HCT116 (cell line): ENCODE data around the gene PPM1H. TPM values are rescaled to one million over a fixed set of nuclear protein-coding genes. Genes with fewer than 3 reads are reported as not detected.

ENCODE experiments used
- ATAC-seq: fragments of 200-7000 bp; cut with Tn5 transposase; 2 replicates; pipeline ENCODE4 v1.9.1; 2020; ENCODE audit warnings: mild to moderate bottlenecking, moderate library complexity
- BruUV-seq: library from RNA; stranded (reverse); fragments of 400-500 nt; replicated peaks from 2 replicates; lab custom pipeline; 2021; lab: Mats Ljungman, UMichigan
- CTCF ChIA-PET: fragments of 300-600 bp; sonication (Branson Sonifier 250); formaldehyde crosslinking; loops from one replicate; lab custom pipeline; 2021; ENCODE audit warnings: antibody characterized with exemption; lab: Charles Lee
- POLR2A ChIA-PET: fragments of 300-600, 350-600 bp; sonication (Branson Sonifier 250); formaldehyde crosslinking; loops from one replicate; lab custom pipeline; 2021; ENCODE audit warnings: antibody characterized with exemption; lab: Charles Lee
- RAD21 ChIA-PET, 2 experiments: fragments of 300-600 bp; sonication (Branson Sonifier 250); formaldehyde crosslinking; loops; one replicate each; lab custom pipeline; 2023; ENCODE audit warnings: low total read pairs in 2 of 2; ENCODE audit not compliant: uncharacterized antibody in 2 of 2, unreplicated experiment in 2 of 2, low non-redundant PET in 1 of 2; lab: Charles Lee
- DNase-seq: peaks from one replicate; pipeline ENCODE4 v3.0.0-alpha.2; 2010; ENCODE audit warnings: low read depth, low spot score
- H2AFZ ChIP-seq: fragments of 200-600 bp; shearing (Covaris generic), sonication (generic); 2 replicates; pipeline ENCODE4 v1.6.1; 2017; ENCODE audit warnings: low read depth, mixed run types, mixed read lengths, antibody characterized with exemption, low read length; ENCODE audit not compliant: poor library complexity, severe bottlenecking
- H3K27ac ChIP-seq: 2 replicates; pipeline ENCODE4 v1.5.1; 2012; ENCODE audit warnings: low read depth, low read length
- H3K27me3 ChIP-seq: fragments of 200-600 bp; sonication (generic); 2 replicates; pipeline ENCODE4 v1.6.1; 2016; ENCODE audit warnings: mixed run types, low read length, mixed read lengths; ENCODE audit not compliant: insufficient read depth
- H3K36me3 ChIP-seq, 2 experiments: fragments of 200-500 bp in 1 of 2; fragments of 200-600 bp in 1 of 2; sonication (Bioruptor generic) in 1 of 2; sonication (generic) in 1 of 2; 2 replicates each; pipeline versions ENCODE4 v1.5.1 to v1.6.1; 2014 to 2016; ENCODE audit warnings: low read length in 2 of 2, inconsistent platforms in 1 of 2, mixed read lengths in 1 of 2, mixed run types in 1 of 2; ENCODE audit not compliant: insufficient read depth in 2 of 2, control insufficient read depth in 1 of 2
- H3K4me1 ChIP-seq, 2 experiments: fragments of 200-600 bp in 1 of 2; sonication (generic) in 1 of 2; 2 replicates each; pipeline versions ENCODE4 v1.5.1 to v1.6.1; 2012 to 2017; ENCODE audit warnings: low read length in 2 of 2, inconsistent platforms in 1 of 2, mild to moderate bottlenecking in 1 of 2, mixed read lengths in 1 of 2, mixed run types in 1 of 2, moderate library complexity in 1 of 2; ENCODE audit not compliant: insufficient read depth in 2 of 2, control insufficient read depth in 1 of 2
- H3K4me2 ChIP-seq: fragments of 200-600 bp; sonication (generic); 2 replicates; pipeline ENCODE4 v1.6.1; 2017; ENCODE audit warnings: mixed run types, low read length, mixed read lengths
- H3K4me3 ChIP-seq, 2 experiments: fragments of 200-600 bp in 1 of 2; sonication (generic) in 1 of 2; replicated peaks in 1 of 2; 2 replicates each; pipeline ENCODE4 v1.5.1; 2011 to 2016; ENCODE audit warnings: low read length in 2 of 2, control low read depth in 1 of 2, low read depth in 1 of 2, mild to moderate bottlenecking in 1 of 2, mixed read lengths in 1 of 2, mixed run types in 1 of 2
- H3K79me2 ChIP-seq: fragments of 200-600 bp; sonication (generic); 2 replicates; pipeline ENCODE4 v1.6.1; 2017; ENCODE audit warnings: mild to moderate bottlenecking, mixed run types, low read length, moderate library complexity, mixed read lengths; ENCODE audit not compliant: insufficient read depth
- H3K9ac ChIP-seq: fragments of 200-600 bp; sonication (generic); 2 replicates; pipeline ENCODE4 v1.6.1; 2016; ENCODE audit warnings: low read length, mixed read lengths
- H3K9me2 ChIP-seq: fragments of 200-600 bp; sonication (generic), shearing (Covaris generic); 2 replicates; pipeline ENCODE4 v1.6.1; 2017; ENCODE audit warnings: mixed run types, mild to moderate bottlenecking, moderate library complexity; ENCODE audit not compliant: insufficient read depth
- H3K9me3 ChIP-seq, 2 experiments: fragments of 200-500 bp in 1 of 2; fragments of 200-600 bp in 1 of 2; sonication (Bioruptor generic) in 1 of 2; sonication (generic) in 1 of 2; 2 replicates each; pipeline ENCODE4 v1.6.1; 2014 to 2017; ENCODE audit warnings: low read length in 2 of 2, mixed read lengths in 2 of 2, inconsistent platforms in 1 of 2, low read depth in 1 of 2, mild to moderate bottlenecking in 1 of 2, mixed run types in 1 of 2, moderate library complexity in 1 of 2; ENCODE audit not compliant: control insufficient read depth in 1 of 2, insufficient read depth in 1 of 2
- H4K20me1 ChIP-seq: fragments of 200-600 bp; sonication (generic), shearing (Covaris generic); 2 replicates; pipeline ENCODE4 v1.6.1; 2017; ENCODE audit warnings: mixed run types, mild to moderate bottlenecking, moderate library complexity; ENCODE audit not compliant: insufficient read depth
- CBX3 ChIP-seq: IDR thresholded peaks from 2 replicates; pipeline ENCODE4 v1.6.1; 2012; ENCODE audit warnings: low read depth
- CTCF ChIP-seq, 3 experiments: fragments of 200-600 bp in 1 of 3; sonication (generic) in 1 of 3; IDR thresholded peaks in 2 of 3; conservative IDR thresholded peaks in 1 of 3; 2 replicates each; pipeline ENCODE4 v1.5.1; 2012 to 2017; ENCODE audit warnings: low read depth in 2 of 3, low read length in 2 of 3, antibody characterized with exemption in 1 of 3, borderline replicate concordance in 1 of 3, control low read depth in 1 of 3, mild to moderate bottlenecking in 1 of 3, mixed read lengths in 1 of 3, mixed run types in 1 of 3, moderate library complexity in 1 of 3; ENCODE audit not compliant: insufficient read depth in 1 of 3
- MAX ChIP-seq: IDR thresholded peaks from 2 replicates; pipeline ENCODE4 v1.6.1; 2012
- RAD21 ChIP-seq: IDR thresholded peaks from 2 replicates; pipeline ENCODE4 v1.6.1; 2012; ENCODE audit warnings: low read depth, mild to moderate bottlenecking
- SIN3A ChIP-seq: IDR thresholded peaks from 2 replicates; pipeline ENCODE4 v1.6.1; 2012; ENCODE audit warnings: low read depth
- SP1 ChIP-seq: IDR thresholded peaks from 2 replicates; pipeline ENCODE4 v1.6.1; 2012; ENCODE audit warnings: low read depth
- TCF7L2 ChIP-seq: IDR thresholded peaks from 2 replicates; pipeline ENCODE4 v1.7.0; 2011; ENCODE audit warnings: borderline replicate concordance, inconsistent platforms; ENCODE audit not compliant: insufficient read depth, insufficient read length; ENCODE audit errors: extremely low read depth
- ZFX ChIP-seq: fragments of 450-650 bp; IDR thresholded peaks from 2 replicates; pipeline ENCODE4 v1.6.1; 2017
- intact Hi-C: fragments of 100-400 bp; cut with micrococcal nuclease; formaldehyde crosslinking; loops from 2 replicates; pipeline ENCODE4 v1.10.0; 2022
- total RNA-seq: library from RNA; stranded (reverse); gene quantifications from one replicate; pipeline ENCODE4 v1.2.1, GENCODE V29; 2021; ENCODE audit not compliant: unreplicated experiment

The PPM1H gene
- total RNA-seq, 1 experiment from 2014 or later: 8.0 TPM

GRCh38 chr12:62805517-62805916 is 129.4 kb downstream of the PPM1H start:
- intact Hi-C loops: no loop called here
- H3K4me3 ChIP-seq: no peak overlapping the region

More at GRCh38 chr12:62805517-62805916, 129.4 kb downstream of the PPM1H start:
- Histone ChIP-seq H3K79me2 (no peaks in the 10 kb centered on the region), H3K36me3 (no peaks in the 10 kb centered on the region), H3K9me2 (no peaks in the 10 kb centered on the region), H3K4me2 (no peak overlapping the region), H3K27me3 (no peaks in the 10 kb centered on the region), H3K9ac (no peak overlapping the region), H4K20me1 (no peaks in the 10 kb centered on the region), H3K4me1 (no peaks in the 10 kb centered on the region), H3K9me3 (no peaks in the 10 kb centered on the region), H3K27ac (no peak overlapping the region), H2AFZ (no peak overlapping the region)
- ChIA-PET CTCF (interaction anchor here (1.0 kb wide), 1 partner anchor 263 kb away, joined by 3 read pairs; no protein-coding TSS in a partner anchor), RAD21 (no interaction called here), POLR2A (no interaction called here)
- BruUV-seq: no TSS peak
- no peak for DNase-seq
- TF ChIP-seq CTCF (IDR thresholded peaks at IDR 0.05 in 2 of 3, conservative IDR thresholded peaks at IDR 0.05 in 1 of 3; ENCODE audit: borderline replicate concordance in 1 of 3, insufficient read depth in 1 of 3, low read depth in 2 of 3, low read length in 2 of 3) (no peak), ZFX (no peak), MAX (no peak), RAD21 (no peak), SP1 (no peak), SIN3A (no peak), CBX3 (no peak), TCF7L2 (no peak)
- no peak for ATAC-seq
